PC-3 (cell line): Measurements from ENCODE around the gene MRTFA.

ENCODE experiments used
- EZH2 ChIP-seq: fragments of 300-600 bp; sonication (generic); IDR thresholded peaks from one replicate; pipeline ENCODE4 v1.6.1; 2017; ENCODE audit warnings: antibody characterized with exemption, mild to moderate bottlenecking, low read length; ENCODE audit not compliant: unreplicated experiment
- EZH2phosphoT487 ChIP-seq: fragments of 300-600 bp; sonication (generic); IDR thresholded peaks from 2 replicates; pipeline ENCODE4 v1.6.1; 2018; ENCODE audit warnings: mild to moderate bottlenecking, antibody characterized with exemption, low read length, borderline replicate concordance
- TF ChIP-seq, protein P1 (sequence below): fragments of 300-600 bp; sonication (generic); conservative IDR thresholded peaks from 2 replicates; pipeline ENCODE4 v1.5.1; 2017; ENCODE audit warnings: antibody characterized with exemption, low read depth, mild to moderate bottlenecking, low read length

DNA sequence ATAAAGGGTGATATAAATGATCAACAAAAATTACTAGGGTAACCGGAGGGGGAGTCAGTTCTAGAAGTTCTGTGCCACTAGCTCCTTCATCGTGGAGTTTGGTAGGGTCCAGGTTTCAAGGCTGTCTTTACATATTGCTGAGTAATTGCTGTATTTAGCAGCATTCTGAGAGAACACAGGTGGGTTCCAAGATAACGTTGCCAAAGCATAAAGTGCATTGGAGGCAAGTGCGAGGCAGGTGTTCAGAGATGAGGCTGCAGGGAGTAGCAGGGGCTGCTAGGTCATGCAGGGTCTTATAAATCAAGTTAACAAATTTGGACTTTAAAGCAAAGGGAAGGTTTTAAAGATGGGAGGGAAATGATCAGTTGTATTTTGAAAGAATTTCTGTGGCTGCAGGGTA is 248.3 kb downstream of the MRTFA start:
- TF ChIP-seq, protein P1, sequence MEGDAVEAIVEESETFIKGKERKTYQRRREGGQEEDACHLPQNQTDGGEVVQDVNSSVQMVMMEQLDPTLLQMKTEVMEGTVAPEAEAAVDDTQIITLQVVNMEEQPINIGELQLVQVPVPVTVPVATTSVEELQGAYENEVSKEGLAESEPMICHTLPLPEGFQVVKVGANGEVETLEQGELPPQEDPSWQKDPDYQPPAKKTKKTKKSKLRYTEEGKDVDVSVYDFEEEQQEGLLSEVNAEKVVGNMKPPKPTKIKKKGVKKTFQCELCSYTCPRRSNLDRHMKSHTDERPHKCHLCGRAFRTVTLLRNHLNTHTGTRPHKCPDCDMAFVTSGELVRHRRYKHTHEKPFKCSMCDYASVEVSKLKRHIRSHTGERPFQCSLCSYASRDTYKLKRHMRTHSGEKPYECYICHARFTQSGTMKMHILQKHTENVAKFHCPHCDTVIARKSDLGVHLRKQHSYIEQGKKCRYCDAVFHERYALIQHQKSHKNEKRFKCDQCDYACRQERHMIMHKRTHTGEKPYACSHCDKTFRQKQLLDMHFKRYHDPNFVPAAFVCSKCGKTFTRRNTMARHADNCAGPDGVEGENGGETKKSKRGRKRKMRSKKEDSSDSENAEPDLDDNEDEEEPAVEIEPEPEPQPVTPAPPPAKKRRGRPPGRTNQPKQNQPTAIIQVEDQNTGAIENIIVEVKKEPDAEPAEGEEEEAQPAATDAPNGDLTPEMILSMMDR = no peak
- TF ChIP-seq EZH2phosphoT487 (no peak), EZH2 (no peak)
